Measurements from ENCODE around the gene PTPN1.

Gene PTPN1

DNA sequence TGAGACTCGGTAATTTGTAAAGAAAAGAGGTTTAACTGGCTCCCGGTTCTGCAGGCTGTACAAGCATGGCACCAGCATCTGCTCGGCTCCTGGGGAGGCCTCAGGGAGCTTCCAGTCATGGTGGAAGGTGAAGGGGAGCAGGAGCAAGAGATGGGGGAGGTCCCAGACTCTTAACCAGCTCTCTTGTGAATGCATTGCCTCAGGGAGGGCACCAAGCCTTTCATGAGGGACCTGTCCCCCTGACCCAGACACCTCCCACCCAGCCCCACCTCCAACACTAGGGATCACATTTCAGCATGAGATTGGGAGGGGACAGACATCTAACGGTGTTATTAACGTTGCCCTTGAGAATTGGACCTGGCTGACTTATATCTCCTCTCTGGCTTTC is 68.6 kb downstream of the PTPN1 start:
- TF ChIP-seq, protein P1, sequence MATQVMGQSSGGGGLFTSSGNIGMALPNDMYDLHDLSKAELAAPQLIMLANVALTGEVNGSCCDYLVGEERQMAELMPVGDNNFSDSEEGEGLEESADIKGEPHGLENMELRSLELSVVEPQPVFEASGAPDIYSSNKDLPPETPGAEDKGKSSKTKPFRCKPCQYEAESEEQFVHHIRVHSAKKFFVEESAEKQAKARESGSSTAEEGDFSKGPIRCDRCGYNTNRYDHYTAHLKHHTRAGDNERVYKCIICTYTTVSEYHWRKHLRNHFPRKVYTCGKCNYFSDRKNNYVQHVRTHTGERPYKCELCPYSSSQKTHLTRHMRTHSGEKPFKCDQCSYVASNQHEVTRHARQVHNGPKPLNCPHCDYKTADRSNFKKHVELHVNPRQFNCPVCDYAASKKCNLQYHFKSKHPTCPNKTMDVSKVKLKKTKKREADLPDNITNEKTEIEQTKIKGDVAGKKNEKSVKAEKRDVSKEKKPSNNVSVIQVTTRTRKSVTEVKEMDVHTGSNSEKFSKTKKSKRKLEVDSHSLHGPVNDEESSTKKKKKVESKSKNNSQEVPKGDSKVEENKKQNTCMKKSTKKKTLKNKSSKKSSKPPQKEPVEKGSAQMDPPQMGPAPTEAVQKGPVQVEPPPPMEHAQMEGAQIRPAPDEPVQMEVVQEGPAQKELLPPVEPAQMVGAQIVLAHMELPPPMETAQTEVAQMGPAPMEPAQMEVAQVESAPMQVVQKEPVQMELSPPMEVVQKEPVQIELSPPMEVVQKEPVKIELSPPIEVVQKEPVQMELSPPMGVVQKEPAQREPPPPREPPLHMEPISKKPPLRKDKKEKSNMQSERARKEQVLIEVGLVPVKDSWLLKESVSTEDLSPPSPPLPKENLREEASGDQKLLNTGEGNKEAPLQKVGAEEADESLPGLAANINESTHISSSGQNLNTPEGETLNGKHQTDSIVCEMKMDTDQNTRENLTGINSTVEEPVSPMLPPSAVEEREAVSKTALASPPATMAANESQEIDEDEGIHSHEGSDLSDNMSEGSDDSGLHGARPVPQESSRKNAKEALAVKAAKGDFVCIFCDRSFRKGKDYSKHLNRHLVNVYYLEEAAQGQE (IDR thresholded peaks at IDR 0.05; ENCODE audit: insufficient read depth in 1 of 2, low read depth in 2 of 2, low read length in 2 of 2) = no peak
- TF ChIP-seq POLR2AphosphoS5 (IDR thresholded peaks at IDR 0.05; ENCODE audit: low read depth, low read length) (no peak), TAF1 (IDR thresholded peaks at IDR 0.05; ENCODE audit: borderline replicate concordance, insufficient read depth, low read length) (no peak), FOXP2 (optimal IDR thresholded peaks at IDR 0.05; ENCODE audit: borderline replicate concordance, extremely low read depth, extremely low read length, insufficient read depth) (no peak), SIN3A (IDR thresholded peaks at IDR 0.05; ENCODE audit: borderline replicate concordance, insufficient read depth, low read length) (no peak)

DNA sequence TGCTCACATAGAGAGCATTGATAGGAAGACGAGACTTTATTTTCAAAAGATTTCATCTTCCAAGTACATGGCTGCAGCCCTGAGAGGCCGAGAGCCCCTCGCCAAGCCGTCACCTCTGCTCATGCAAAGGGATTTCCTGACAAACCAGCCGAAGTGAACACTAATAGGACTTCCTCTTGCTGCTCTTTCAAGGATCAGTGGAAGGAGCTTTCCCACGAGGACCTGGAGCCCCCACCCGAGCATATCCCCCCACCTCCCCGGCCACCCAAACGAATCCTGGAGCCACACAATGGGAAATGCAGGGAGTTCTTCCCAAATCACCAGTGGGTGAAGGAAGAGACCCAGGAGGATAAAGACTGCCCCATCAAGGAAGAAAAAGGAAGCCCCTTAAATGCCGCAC is 69.3 kb downstream of the PTPN1 start:
- TF ChIP-seq TAF1 (IDR thresholded peaks at IDR 0.05; ENCODE audit: borderline replicate concordance, insufficient read depth, low read length) (no peak), SIN3A (IDR thresholded peaks at IDR 0.05; ENCODE audit: borderline replicate concordance, insufficient read depth, low read length) (no peak), FOXP2 (optimal IDR thresholded peaks at IDR 0.05; ENCODE audit: borderline replicate concordance, extremely low read depth, extremely low read length, insufficient read depth) (no peak)

DNA sequence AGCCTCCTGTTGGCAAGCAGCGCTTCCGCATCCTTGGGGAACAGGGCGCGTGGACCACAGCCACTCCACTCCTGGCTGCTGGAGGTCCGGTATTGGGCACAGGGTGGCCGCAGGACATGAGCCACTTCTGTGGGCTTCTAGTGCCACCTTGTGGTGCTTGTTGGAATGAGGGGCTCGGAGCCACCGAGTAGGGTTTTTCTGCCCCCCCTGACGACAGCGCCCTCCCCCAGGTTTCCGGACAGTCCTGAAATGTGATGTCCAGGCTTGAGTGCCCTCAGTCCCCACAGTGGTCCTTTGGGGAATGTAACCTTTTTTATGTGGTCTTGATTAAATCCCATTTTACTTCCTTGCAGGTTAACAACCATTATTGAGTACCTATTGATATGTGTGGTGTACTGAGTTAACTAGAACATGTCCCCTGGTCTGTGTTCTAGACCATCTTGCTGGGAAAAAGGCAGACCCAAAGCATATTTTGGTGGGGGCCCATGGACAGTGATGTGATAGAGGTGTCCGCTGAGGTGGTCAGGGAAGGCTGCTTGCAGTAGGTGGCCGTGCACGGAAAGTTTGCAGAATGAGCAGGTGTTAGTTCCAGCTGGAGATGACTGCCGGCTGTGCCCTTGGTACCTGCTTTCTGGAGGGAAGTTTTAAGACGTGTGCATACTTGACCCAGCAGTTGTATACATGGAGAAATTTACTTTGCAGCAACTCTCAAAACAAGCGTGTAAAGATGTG is 70.0 kb downstream of the PTPN1 start:
- no peak for TF ChIP-seq FOXP2 (optimal IDR thresholded peaks at IDR 0.05; ENCODE audit: borderline replicate concordance, extremely low read depth, extremely low read length, insufficient read depth)
- TF ChIP-seq SIN3A (IDR thresholded peaks at IDR 0.05; ENCODE audit: borderline replicate concordance, insufficient read depth, low read length) = no peak

DNA sequence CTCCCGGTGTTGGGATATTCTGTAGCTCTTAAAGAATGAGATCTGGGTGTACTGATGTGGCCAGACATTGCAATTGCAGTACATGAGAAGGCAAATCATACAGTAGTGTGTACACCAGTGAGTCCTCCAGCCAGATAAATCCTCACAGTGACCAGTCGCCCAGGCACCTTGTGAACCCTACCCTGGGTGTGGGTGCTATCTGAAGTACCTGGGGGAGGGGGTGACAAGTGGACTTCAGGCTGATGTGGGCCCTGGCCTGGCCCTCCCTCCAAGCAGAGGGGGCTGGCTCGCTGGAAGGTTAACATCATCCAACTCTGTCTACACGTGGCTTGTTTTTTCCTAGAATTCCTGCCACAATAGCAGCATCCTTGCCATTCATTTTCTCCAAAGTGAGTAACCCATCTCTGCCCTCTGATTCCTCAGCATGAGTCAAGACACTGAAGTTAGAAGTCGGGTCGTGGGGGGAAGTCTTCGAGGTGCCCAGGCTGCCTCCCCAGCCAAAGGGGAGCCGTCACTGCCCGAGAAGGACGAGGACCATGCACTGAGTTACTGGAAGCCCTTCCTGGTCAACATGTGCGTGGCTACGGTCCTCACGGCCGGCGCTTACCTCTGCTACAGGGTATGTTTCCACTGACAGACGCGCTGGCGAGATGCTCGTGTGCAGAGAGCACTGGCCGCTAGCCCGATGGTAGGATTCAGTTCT is 70.8 kb downstream of the PTPN1 start:
- TF ChIP-seq POLR2AphosphoS5 (IDR thresholded peaks at IDR 0.05; ENCODE audit: low read depth, low read length) = no peak
- TF ChIP-seq, protein P1 (IDR thresholded peaks at IDR 0.05; ENCODE audit: insufficient read depth in 1 of 2, low read depth in 2 of 2, low read length in 2 of 2) = no peak
- no peak for TF ChIP-seq SIN3A (IDR thresholded peaks at IDR 0.05; ENCODE audit: borderline replicate concordance, insufficient read depth, low read length)
- no peak for TF ChIP-seq TAF1 (IDR thresholded peaks at IDR 0.05; ENCODE audit: borderline replicate concordance, insufficient read depth, low read length)
- TF ChIP-seq FOXP2 (optimal IDR thresholded peaks at IDR 0.05; ENCODE audit: borderline replicate concordance, extremely low read depth, extremely low read length, insufficient read depth) = no peak

DNA sequence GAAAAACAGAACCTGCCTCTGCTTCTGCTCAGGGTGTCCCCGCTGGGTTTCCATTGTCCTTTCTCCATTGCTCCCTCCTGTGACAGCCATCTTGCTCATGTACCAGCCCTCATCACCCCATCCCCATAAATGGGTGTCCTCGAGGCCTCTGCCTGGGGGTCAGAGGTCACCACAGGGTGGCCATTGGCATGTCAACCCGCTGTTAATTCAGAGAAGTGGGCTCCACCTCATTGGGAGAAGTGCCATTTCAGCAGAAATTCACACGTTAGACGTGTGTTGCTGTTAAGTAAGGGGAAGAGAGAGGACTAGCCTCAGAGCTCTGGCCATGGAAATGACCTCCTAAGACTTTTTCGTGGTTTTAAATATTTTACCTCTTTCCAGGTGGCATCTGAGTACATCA is 71.9 kb downstream of the PTPN1 start:
- no peak for TF ChIP-seq TAF1 (IDR thresholded peaks at IDR 0.05; ENCODE audit: borderline replicate concordance, insufficient read depth, low read length)
- no peak for TF ChIP-seq FOXP2 (optimal IDR thresholded peaks at IDR 0.05; ENCODE audit: borderline replicate concordance, extremely low read depth, extremely low read length, insufficient read depth)
- TF ChIP-seq, protein P1 (IDR thresholded peaks at IDR 0.05; ENCODE audit: insufficient read depth in 1 of 2, low read depth in 2 of 2, low read length in 2 of 2) = no peak
- no peak for TF ChIP-seq SIN3A (IDR thresholded peaks at IDR 0.05; ENCODE audit: borderline replicate concordance, insufficient read depth, low read length)
- TF ChIP-seq POLR2AphosphoS5 (IDR thresholded peaks at IDR 0.05; ENCODE audit: low read depth, low read length) = no peak
